GM23338 (cell line): ENCODE measurements around the gene OR2G2. TPM values are rescaled to one million over a fixed set of nuclear protein-coding genes. Genes with fewer than 3 reads are reported as not detected.

ENCODE experiments used
- ATAC-seq: fragments of 200-7000 bp; cut with Tn5 transposase; 3 replicates; pipeline ENCODE4 v1.9.1; 2020
- DNase-seq: peaks from one replicate; pipeline ENCODE4 v3.0.0-alpha.2; 2015; ENCODE audit warnings: low spot score
- H2AFZ ChIP-seq: fragments of 200-600 bp; sonication (generic); 2 replicates; pipeline ENCODE4 v1.8.0; 2016; ENCODE audit warnings: antibody characterized with exemption, mild to moderate bottlenecking, moderate library complexity
- H3F3A ChIP-seq: fragments of 200-600 bp; sonication (generic); replicated peaks from 2 replicates; pipeline ENCODE4 v1.8.0; 2017; ENCODE audit warnings: antibody characterized with exemption, mixed run types, low read depth
- H3K27ac ChIP-seq: fragments of 200-600 bp; sonication (generic); 2 replicates; pipeline ENCODE4 v1.6.1; 2016; ENCODE audit warnings: low read depth
- H3K27me3 ChIP-seq: fragments of 200-600 bp; sonication (generic); 2 replicates; pipeline ENCODE4 v1.8.0; 2016; ENCODE audit warnings: mild to moderate bottlenecking, mixed run types, moderate library complexity; ENCODE audit not compliant: insufficient read depth
- H3K36me3 ChIP-seq: fragments of 200-600 bp; sonication (generic); 2 replicates; pipeline ENCODE4 v1.8.0; 2016; ENCODE audit warnings: mild to moderate bottlenecking; ENCODE audit not compliant: insufficient read depth
- H3K4me1 ChIP-seq: fragments of 200-600 bp; sonication (generic); 2 replicates; pipeline ENCODE4 v1.8.0; 2016; ENCODE audit warnings: mild to moderate bottlenecking, moderate library complexity; ENCODE audit not compliant: insufficient read depth
- H3K4me2 ChIP-seq: fragments of 200-600 bp; sonication (generic); 2 replicates; pipeline ENCODE4 v1.7.1; 2017; ENCODE audit warnings: mixed run types
- H3K4me3 ChIP-seq: fragments of 200-600 bp; sonication (generic); 2 replicates; pipeline ENCODE4 v1.6.1; 2016; ENCODE audit warnings: mixed run types
- H3K79me2 ChIP-seq: fragments of 200-600 bp; sonication (generic); replicated peaks from 2 replicates; pipeline ENCODE4 v1.8.0; 2017; ENCODE audit warnings: mild to moderate bottlenecking; ENCODE audit not compliant: insufficient read depth
- H3K9me2 ChIP-seq: fragments of 200-600 bp; sonication (generic); 2 replicates; pipeline ENCODE4 v1.8.0; 2017; ENCODE audit not compliant: insufficient read depth
- H4K20me1 ChIP-seq: fragments of 200-600 bp; sonication (generic); replicated peaks from 2 replicates; pipeline ENCODE4 v1.8.0; 2017; ENCODE audit warnings: mild to moderate bottlenecking; ENCODE audit not compliant: insufficient read depth
- H3K27ac Mint-ChIP-seq: 2 replicates; pipeline ENCODE4 v1.8.0; 2020; ENCODE audit warnings: inconsistent platforms, mild to moderate bottlenecking, moderate library complexity, mixed read lengths
- H3K27me3 Mint-ChIP-seq: 3 replicates; pipeline ENCODE4 v1.8.0; 2022; ENCODE audit warnings: low read depth, mild to moderate bottlenecking, moderate library complexity, mixed read lengths, inconsistent platforms; ENCODE audit not compliant: insufficient read depth, poor library complexity
- H3K36me3 Mint-ChIP-seq: 3 replicates; pipeline ENCODE4 v1.8.0; 2021; ENCODE audit warnings: low read depth, mild to moderate bottlenecking, inconsistent platforms, moderate library complexity, mixed read lengths
- H3K4me1 Mint-ChIP-seq: 3 replicates; pipeline ENCODE4 v1.8.0; 2020; ENCODE audit warnings: mild to moderate bottlenecking, inconsistent platforms, mixed read lengths
- H3K4me3 Mint-ChIP-seq: 3 replicates; pipeline ENCODE4 v1.8.0; 2021; ENCODE audit warnings: moderate library complexity, mild to moderate bottlenecking, inconsistent platforms, mixed read lengths
- H3K9me3 Mint-ChIP-seq: 3 replicates; pipeline ENCODE4 v1.8.0; 2020; ENCODE audit warnings: moderate library complexity, mild to moderate bottlenecking, inconsistent platforms, mixed read lengths
- CREB1 ChIP-seq: fragments of 250-450 bp; sonication (Bioruptor Pico); IDR thresholded peaks from 2 replicates; pipeline ENCODE4 v1.5.0; 2020; ENCODE audit warnings: low read depth, mild to moderate bottlenecking, moderate library complexity
- CTCF ChIP-seq, 2 experiments: fragments of 200-600 bp in 1 of 2; sonication (generic) in 1 of 2; conservative IDR thresholded peaks; 2 replicates each; pipeline versions ENCODE4 v1.5.1 to v1.6.1; 2016 to 2017; ENCODE audit warnings: antibody characterized with exemption in 2 of 2, low read depth in 2 of 2, mild to moderate bottlenecking in 2 of 2, moderate library complexity in 1 of 2
- EZH2 ChIP-seq: fragments of 200-600 bp; sonication (generic); IDR thresholded peaks from one replicate; pipeline ENCODE4 v1.8.0; 2017; ENCODE audit warnings: antibody characterized with exemption, mild to moderate bottlenecking, low read depth; ENCODE audit not compliant: unreplicated experiment
- EZH2phosphoT487 ChIP-seq: fragments of 200-600 bp; sonication (generic); IDR thresholded peaks from one replicate; pipeline ENCODE4 v1.8.1; 2018; ENCODE audit warnings: antibody characterized with exemption; ENCODE audit not compliant: unreplicated experiment
- JUNB ChIP-seq: IDR thresholded peaks from one replicate; pipeline ENCODE4 v1.6.1; 2016; ENCODE audit warnings: antibody characterized with exemption; ENCODE audit not compliant: unreplicated experiment
- ZNF114 ChIP-seq: fragments of 250-450 bp; sonication (Bioruptor Pico); IDR thresholded peaks from 2 replicates; pipeline ENCODE4 v1.5.0; 2020; ENCODE audit warnings: mild to moderate bottlenecking, moderate library complexity
- ZNF331 ChIP-seq: fragments of 250-450 bp; sonication (Bioruptor Pico); IDR thresholded peaks from 2 replicates; pipeline ENCODE4 v1.5.0; 2020; ENCODE audit warnings: low read depth, mild to moderate bottlenecking, moderate library complexity
- ZNF462 ChIP-seq: fragments of 250-450 bp; sonication (Bioruptor Pico); IDR thresholded peaks from 2 replicates; pipeline ENCODE4 v1.5.0; 2020; ENCODE audit warnings: mild to moderate bottlenecking, moderate library complexity
- polyA plus RNA-seq: library from polyadenylated mRNA; unstranded; fragments of >200 nt; fragmentation: Nextera tagmentation; extraction: Ambion mirVana; gene quantifications from 2 replicates; pipeline ENCODE4 v1.2.1, GENCODE V29; 2016
- total RNA-seq: library from RNA; depleted of rRNA; stranded (reverse); fragments of >200 nt; shearing (Covaris generic); gene quantifications from 2 replicates; pipeline ENCODE4 v1.2.3, GENCODE V29; 2014
- TF ChIP-seq, protein P1 (sequence below): IDR thresholded peaks from 2 replicates; pipeline ENCODE4 v1.6.1; 2016; ENCODE audit warnings: antibody characterized with exemption

Gene OR2G2
- total and polyA plus RNA-seq, 2 experiments from 2014 or later: not detected

DNA sequence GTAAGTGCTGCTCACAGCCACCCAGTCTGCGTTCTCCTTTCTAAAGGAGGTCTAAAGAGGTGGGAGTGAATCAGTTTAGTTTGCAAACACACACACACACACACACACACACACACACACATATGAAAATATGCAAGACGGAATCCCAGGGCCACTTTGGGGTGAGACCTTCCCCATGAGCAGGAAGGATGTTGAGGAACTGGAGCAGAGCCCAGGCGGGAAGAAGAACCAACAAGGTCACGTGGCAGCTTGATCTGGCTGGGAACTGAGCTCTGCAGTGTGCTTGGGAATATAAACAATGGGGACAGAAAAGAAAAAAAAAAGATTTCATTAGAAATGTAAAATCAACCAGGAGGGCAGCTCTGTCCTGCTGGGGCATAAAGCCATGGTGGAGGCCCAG lies 49.9 kb downstream of the OR2G2 start (continued):
- TF ChIP-seq EZH2 (no peak), CTCF (conservative IDR thresholded peaks at IDR 0.05; ENCODE audit: low read depth in 2 of 2) (no peak)
- TF ChIP-seq, protein P1, sequence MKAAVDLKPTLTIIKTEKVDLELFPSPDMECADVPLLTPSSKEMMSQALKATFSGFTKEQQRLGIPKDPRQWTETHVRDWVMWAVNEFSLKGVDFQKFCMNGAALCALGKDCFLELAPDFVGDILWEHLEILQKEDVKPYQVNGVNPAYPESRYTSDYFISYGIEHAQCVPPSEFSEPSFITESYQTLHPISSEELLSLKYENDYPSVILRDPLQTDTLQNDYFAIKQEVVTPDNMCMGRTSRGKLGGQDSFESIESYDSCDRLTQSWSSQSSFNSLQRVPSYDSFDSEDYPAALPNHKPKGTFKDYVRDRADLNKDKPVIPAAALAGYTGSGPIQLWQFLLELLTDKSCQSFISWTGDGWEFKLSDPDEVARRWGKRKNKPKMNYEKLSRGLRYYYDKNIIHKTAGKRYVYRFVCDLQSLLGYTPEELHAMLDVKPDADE: no peak

GRCh38 chr1:247638781-247639180 lies 50.6 kb downstream of the OR2G2 start:
- Histone ChIP-seq H3K4me1 (peaks cover 10% of the 10 kb centered on the region), H2AFZ (peak overlapping the region; percentile 85; the same call in 1 of the 2 replicates), H3K27ac (no peak overlapping the region), H3F3A (0 out of 2 replicates have a peak, but pooled peaks cover 4% of the 10 kb centered on the region), H3K4me3 (peak overlapping the region; percentile 54), H3K36me3 (no peaks in the 10 kb centered on the region), H3K27me3 (peaks cover 26% of the 10 kb centered on the region), H4K20me1 (no peaks in the 10 kb centered on the region), H3K79me2 (no peaks in the 10 kb centered on the region), H3K9me2 (0 out of 2 replicates have a peak, but pooled peaks cover 20% of the 10 kb centered on the region), H3K4me2 (peak overlapping the region; percentile 80)
- Mint-ChIP-seq H3K4me3 (no peak overlapping the region; the same call in 2 of the 3 replicates), H3K36me3 (peaks cover 9% of the 10 kb centered on the region; the same call in 2 of the 3 replicates), H3K27me3 (peaks cover 13% of the 10 kb centered on the region), H3K4me1 (peaks cover 13% of the 10 kb centered on the region), H3K9me3 (peaks cover 31% of the 10 kb centered on the region), H3K27ac (no peak overlapping the region)
- ATAC-seq (no peak), DNase-seq (no peak)
- TF ChIP-seq CREB1 (CRISPR knock-in tag) (no peak), CTCF (conservative IDR thresholded peaks at IDR 0.05; ENCODE audit: low read depth in 2 of 2) (no peak), ZNF462 (CRISPR knock-in tag) (no peak), EZH2phosphoT487 (no peak), ZNF114 (no peak), JUNB (no peak), ZNF331 (CRISPR knock-in tag) (no peak)
- TF ChIP-seq, protein P1: no peak
